IMR-90 (cell line): ENCODE measurements around the gene KCNAB2.

Source experiments
- CEBPB ChIP-seq: IDR thresholded peaks from 2 replicates; pipeline ENCODE4 v1.6.1; 2012; ENCODE audit warnings: low read depth, low read length, improper control_type of control experiment
- CTCF ChIP-seq: conservative IDR thresholded peaks from 2 replicates; pipeline ENCODE4 v1.5.1; 2012; ENCODE audit warnings: mild to moderate bottlenecking, low read depth, low read length, improper control_type of control experiment
- MXI1 ChIP-seq: IDR thresholded peaks from 2 replicates; pipeline ENCODE4 v1.6.1; 2012; ENCODE audit warnings: low read depth, mild to moderate bottlenecking, low read length, moderate library complexity, borderline replicate concordance
- POLR2A ChIP-seq: IDR thresholded peaks from 2 replicates; pipeline ENCODE4 v1.6.1; 2012; ENCODE audit warnings: mild to moderate bottlenecking, low read depth, low read length
- RAD21 ChIP-seq: IDR thresholded peaks from 2 replicates; pipeline ENCODE4 v1.6.1; 2012; ENCODE audit warnings: low read length, improper control_type of control experiment
- RFX5 ChIP-seq: IDR thresholded peaks from 2 replicates; pipeline ENCODE4 v1.8.0; 2012; ENCODE audit warnings: low read depth, mild to moderate bottlenecking, low read length, moderate library complexity
- SMC3 ChIP-seq: fragments of 150-350 bp; IDR thresholded peaks from 2 replicates; pipeline ENCODE4 v1.6.1; 2016; ENCODE audit warnings: low read depth, mild to moderate bottlenecking, antibody characterized with exemption, low read length, moderate library complexity

- no peak for TF ChIP-seq CTCF
- no peak for TF ChIP-seq RAD21
- no peak for TF ChIP-seq POLR2A
- no peak for TF ChIP-seq MXI1
- TF ChIP-seq SMC3 = no peak
- no peak for TF ChIP-seq CEBPB
- TF ChIP-seq RFX5 = no peak
Observed at GRCh38 chr1:6045561-6045960, at the start of gene KCNAB2.
